Natural killer cell (primary cell): Measurements from ENCODE around the gene ATOSA. TPM values are rescaled to one million over a fixed set of nuclear protein-coding genes. Genes with fewer than 3 reads are reported as not detected.

Experiments used
- ATAC-seq, 3 donors: fragments of 150-1000 bp in 2 of 3; fragments of 200-7000 bp in 1 of 3; cut with Tn5 transposase; 1 replicate in 1 of 3; 2 replicates in 2 of 3; pipeline ENCODE4 v1.10.0; 2021; ENCODE audit warnings: mild to moderate bottlenecking in 2 of 3, moderate library complexity in 2 of 3
- DNase-seq, 2 donors: peaks; one replicate each; pipeline versions ENCODE4 v3.0.0 to v3.0.0-alpha.2; 2013 to 2021; ENCODE audit warnings: mixed read lengths in 1 of 2
- H3K27ac ChIP-seq: one replicate; pipeline ENCODE4 v1.5.1; 2013; ENCODE audit warnings: mild to moderate bottlenecking, low read length
- H3K27me3 ChIP-seq: one replicate; pipeline ENCODE4 v1.6.1; 2013; ENCODE audit warnings: low read length; ENCODE audit not compliant: control insufficient read depth, insufficient read depth
- H3K36me3 ChIP-seq: one replicate; pipeline ENCODE4 v1.6.1; 2013; ENCODE audit warnings: low read length; ENCODE audit not compliant: control insufficient read depth, insufficient read depth
- H3K4me1 ChIP-seq: one replicate; pipeline ENCODE4 v1.6.1; 2013; ENCODE audit warnings: low read length; ENCODE audit not compliant: control insufficient read depth, insufficient read depth
- H3K4me3 ChIP-seq: one replicate; pipeline ENCODE4 v1.5.1; 2013; ENCODE audit warnings: low read length
- H3K9me3 ChIP-seq: one replicate; pipeline ENCODE4 v1.6.1; 2013; ENCODE audit warnings: low read length; ENCODE audit not compliant: control insufficient read depth, insufficient read depth
- H3K27ac Mint-ChIP-seq, 2 donors: one replicate each; pipeline ENCODE4 v1.8.0; 2022; ENCODE audit warnings: mild to moderate bottlenecking in 2 of 2, mixed read lengths in 2 of 2, moderate library complexity in 1 of 2
- H3K27me3 Mint-ChIP-seq, 2 donors: one replicate each; pipeline ENCODE4 v1.8.0; 2022; ENCODE audit warnings: low read depth in 2 of 2, mixed read lengths in 2 of 2
- H3K36me3 Mint-ChIP-seq: one replicate; pipeline ENCODE4 v1.8.0; 2022; ENCODE audit warnings: mixed read lengths
- H3K4me1 Mint-ChIP-seq, 2 donors: one replicate each; pipeline ENCODE4 v1.8.0; 2022; ENCODE audit warnings: mixed read lengths in 2 of 2
- H3K4me3 Mint-ChIP-seq: one replicate; pipeline ENCODE4 v1.8.0; 2022; ENCODE audit warnings: mild to moderate bottlenecking, moderate library complexity, mixed read lengths
- H3K9me3 Mint-ChIP-seq, 2 donors: one replicate each; pipeline ENCODE4 v1.8.0; 2022; ENCODE audit warnings: mixed read lengths in 2 of 2
- WGBS: methylation state at CpG from one replicate; pipeline ENCODE4 v1.1.7; 2013; ENCODE audit warnings: missing lambda C conversion rate; ENCODE audit not compliant: insufficient coverage; 5-methylcytosine and 5-hydroxymethylcytosine counted together
- intact Hi-C: fragments of 100-400 bp; cut with micrococcal nuclease; formaldehyde crosslinking; loops from one replicate; pipeline ENCODE4 v1.14.2; 2022
- total RNA-seq, 4 donors: library from RNA; stranded (reverse); fragments of 120-200 nt in 1 of 4; gene quantifications; one replicate each; pipeline versions ENCODE4 v1.2.3 to v1.2.4, GENCODE V29; 2013 to 2022
- TF ChIP-seq, protein P1 (sequence below): fragments of 200-600 bp; IDR thresholded peaks from one replicate; pipeline ENCODE4 v1.8.0; 2022; ENCODE audit warnings: antibody characterized with exemption

ATOSA gene
- total RNA-seq, 3 donors from 2014 or later (not counting 1 experiment from before 2014, with no cell fraction given), result 107 to 127 (median 114) TPM

DNA sequence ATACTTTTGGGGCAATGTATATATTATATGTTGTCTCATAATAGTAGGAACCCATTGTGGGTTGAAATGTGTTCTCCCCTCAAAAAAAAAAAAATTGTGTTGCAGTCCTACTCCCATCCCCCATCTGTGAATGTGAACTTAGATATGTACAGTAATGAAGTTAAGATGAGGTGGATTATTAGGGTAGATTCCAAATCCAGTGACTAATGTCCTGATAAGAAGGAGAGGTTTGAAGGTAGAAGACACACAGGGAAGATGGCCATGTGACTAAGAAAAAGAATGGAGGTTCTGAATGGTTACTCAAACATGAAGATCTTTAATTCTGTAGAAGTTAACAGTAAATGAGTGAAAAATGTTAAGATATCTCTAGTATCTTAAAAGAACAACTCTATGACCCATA, 3.0 kb upstream of the ATOSA start:
- Histone ChIP-seq H3K27ac (peak overlapping the region; percentile 79), H3K27me3 (no peaks in the 10 kb centered on the region), H3K9me3 (no peaks in the 10 kb centered on the region), H3K36me3 (no peaks in the 10 kb centered on the region), H3K4me3 (no peak overlapping the region), H3K4me1 (peaks cover 11% of the 10 kb centered on the region)
- H3K27ac Mint-ChIP-seq, result peak overlapping the region; percentile 74 to 91
- intact Hi-C loops, result no loop called here
- ATAC-seq (no peak), DNase-seq (no peak)
- H3K9me3 Mint-ChIP-seq, result no peaks in the 10 kb centered on the region
- no peaks in the 10 kb centered on the region for H3K36me3 Mint-ChIP-seq
- H3K4me1 Mint-ChIP-seq, result peaks cover 33 to 45% of the 10 kb centered on the region in 2 donors
- H3K27me3 Mint-ChIP-seq, result no peaks in the 10 kb centered on the region
- H3K4me3 Mint-ChIP-seq, result peak overlapping the region; percentile 55
- TF ChIP-seq, protein P1, sequence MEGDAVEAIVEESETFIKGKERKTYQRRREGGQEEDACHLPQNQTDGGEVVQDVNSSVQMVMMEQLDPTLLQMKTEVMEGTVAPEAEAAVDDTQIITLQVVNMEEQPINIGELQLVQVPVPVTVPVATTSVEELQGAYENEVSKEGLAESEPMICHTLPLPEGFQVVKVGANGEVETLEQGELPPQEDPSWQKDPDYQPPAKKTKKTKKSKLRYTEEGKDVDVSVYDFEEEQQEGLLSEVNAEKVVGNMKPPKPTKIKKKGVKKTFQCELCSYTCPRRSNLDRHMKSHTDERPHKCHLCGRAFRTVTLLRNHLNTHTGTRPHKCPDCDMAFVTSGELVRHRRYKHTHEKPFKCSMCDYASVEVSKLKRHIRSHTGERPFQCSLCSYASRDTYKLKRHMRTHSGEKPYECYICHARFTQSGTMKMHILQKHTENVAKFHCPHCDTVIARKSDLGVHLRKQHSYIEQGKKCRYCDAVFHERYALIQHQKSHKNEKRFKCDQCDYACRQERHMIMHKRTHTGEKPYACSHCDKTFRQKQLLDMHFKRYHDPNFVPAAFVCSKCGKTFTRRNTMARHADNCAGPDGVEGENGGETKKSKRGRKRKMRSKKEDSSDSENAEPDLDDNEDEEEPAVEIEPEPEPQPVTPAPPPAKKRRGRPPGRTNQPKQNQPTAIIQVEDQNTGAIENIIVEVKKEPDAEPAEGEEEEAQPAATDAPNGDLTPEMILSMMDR, result no peak

DNA sequence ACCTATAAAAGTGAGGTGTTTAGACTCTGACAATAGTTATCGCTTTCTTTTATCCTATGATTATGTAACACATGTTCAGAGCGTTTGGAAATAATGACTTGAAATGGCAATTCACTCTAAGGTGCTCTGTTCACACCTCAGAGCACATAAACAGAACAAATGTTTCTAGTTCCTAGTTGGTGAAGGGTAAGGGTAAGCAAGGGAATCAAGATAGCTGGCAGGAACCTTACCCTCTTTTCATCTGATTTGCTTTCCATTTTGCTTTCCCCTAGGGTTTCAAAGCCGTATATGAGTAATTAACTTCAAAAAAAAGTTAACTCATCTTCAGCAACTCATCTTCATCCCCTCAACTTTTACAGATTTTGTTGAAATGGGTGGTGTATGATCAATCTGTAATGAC, 2.3 kb upstream of the ATOSA start:
- peak overlapping the region; percentile 74 to 91 for H3K27ac Mint-ChIP-seq
- intact Hi-C loops, result no loop called here
- peak overlapping the region; percentile 31 for H3K4me3 Mint-ChIP-seq
- no peaks in the 10 kb centered on the region for H3K9me3 Mint-ChIP-seq
- Histone ChIP-seq H3K27ac (peak overlapping the region; percentile 19), H3K4me1 (peaks cover 11% of the 10 kb centered on the region), H3K9me3 (no peaks in the 10 kb centered on the region), H3K4me3 (no peak overlapping the region), H3K27me3 (no peaks in the 10 kb centered on the region), H3K36me3 (peaks cover 4% of the 10 kb centered on the region)
- TF ChIP-seq, protein P1, result no peak
- no peaks in the 10 kb centered on the region for H3K36me3 Mint-ChIP-seq
- DNase-seq (no peak), ATAC-seq (no peak)
- H3K4me1 Mint-ChIP-seq, result peaks cover 37 to 48% of the 10 kb centered on the region in 2 donors
- 80% methylated on average over 1 of the region's 3 CpGs for WGBS
- no peaks in the 10 kb centered on the region for H3K27me3 Mint-ChIP-seq

DNA sequence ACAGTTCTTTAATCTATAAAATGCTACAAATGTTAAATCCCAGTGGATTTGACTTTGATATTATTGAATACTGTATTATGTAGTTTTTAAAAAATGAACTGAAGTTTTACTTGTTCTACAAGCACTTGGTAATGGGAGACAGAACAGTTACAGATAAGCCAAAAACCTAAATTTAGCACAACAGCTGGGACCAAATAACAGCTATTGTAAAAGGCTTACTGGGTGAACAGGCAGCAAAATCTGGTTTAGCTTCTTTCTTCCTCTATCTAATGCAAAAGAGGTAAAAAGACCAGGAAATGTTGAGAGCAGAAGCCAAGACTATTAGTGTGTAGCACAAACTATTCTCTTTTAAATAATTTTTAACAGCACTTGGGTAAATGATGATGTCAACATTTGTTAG, 1.6 kb upstream of the ATOSA start:
- H3K4me3 Mint-ChIP-seq, result peak overlapping the region; percentile 77
- intact Hi-C loops, result no loop called here
- no peak overlapping the region for H3K4me3 ChIP-seq
- H3K9me3 Mint-ChIP-seq, result no peaks in the 10 kb centered on the region
- H3K27ac Mint-ChIP-seq, result peak overlapping the region in 1 of 2 donors; percentile 97
- H3K27ac ChIP-seq, result peak overlapping the region; percentile 25
- no peaks in the 10 kb centered on the region for H3K27me3 Mint-ChIP-seq
- peaks cover 11% of the 10 kb centered on the region for H3K36me3 ChIP-seq
- H3K27me3 ChIP-seq, result no peaks in the 10 kb centered on the region
- DNase-seq, result no peak
- H3K36me3 Mint-ChIP-seq, result no peaks in the 10 kb centered on the region
- peaks cover 37 to 48% of the 10 kb centered on the region in 2 donors for H3K4me1 Mint-ChIP-seq
- H3K9me3 ChIP-seq, result no peaks in the 10 kb centered on the region
- ATAC-seq, result no peak
- TF ChIP-seq, protein P1, result no peak
- H3K4me1 ChIP-seq, result peaks cover 11% of the 10 kb centered on the region

DNA sequence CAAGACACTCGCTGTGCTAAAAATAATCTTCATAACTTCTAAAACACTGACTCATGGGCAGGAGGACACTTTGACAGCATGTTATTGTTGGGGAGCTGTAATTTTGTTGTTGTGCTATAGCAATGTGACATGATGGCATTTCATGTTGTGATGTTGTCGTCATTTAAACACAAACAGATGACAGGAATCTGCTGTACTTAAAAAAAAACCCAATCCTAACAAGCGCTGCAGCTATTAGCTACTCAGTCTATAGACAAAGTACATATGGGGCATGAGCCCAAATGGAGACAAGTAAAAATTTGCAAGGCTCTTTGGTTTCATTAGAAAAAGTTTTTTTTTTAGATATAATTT, 828 bp upstream of the ATOSA start:
- peaks cover 14% of the 10 kb centered on the region for H3K36me3 ChIP-seq
- no peak overlapping the region for H3K4me3 ChIP-seq
- ATAC-seq, result no peak
- WGBS, result 60% methylated on average over 1 of the region's 3 CpGs
- peak overlapping the region; percentile 77 for H3K4me3 Mint-ChIP-seq
- H3K9me3 Mint-ChIP-seq, result no peaks in the 10 kb centered on the region
- peaks cover 17% of the 10 kb centered on the region for H3K4me1 ChIP-seq
- H3K27me3 ChIP-seq, result no peaks in the 10 kb centered on the region
- TF ChIP-seq, protein P1, result no peak
- peak overlapping the region; percentile 97 for H3K27ac Mint-ChIP-seq
- DNase-seq, result peak in 1 of 2 donors; percentile 18
- no peaks in the 10 kb centered on the region for H3K27me3 Mint-ChIP-seq
- intact Hi-C loops, result no loop called here
- H3K27ac ChIP-seq, result peak overlapping the region; percentile 98
- H3K9me3 ChIP-seq, result no peaks in the 10 kb centered on the region
- no peaks in the 10 kb centered on the region for H3K36me3 Mint-ChIP-seq
- H3K4me1 Mint-ChIP-seq, result peaks cover 44 to 55% of the 10 kb centered on the region in 2 donors
